Stimulated activated CD8-positive, alpha-beta memory T cell treated with anti-CD3 and anti-CD28 coated beads, Interleukin-12 subunit alpha, Interleukin-12 subunit beta, amount 100 ng/mL, for 1 hour (primary cell): ENCODE measurements around the gene ARHGAP4.
A peak's percentile ranks its signal among the peaks of the same experiment; 100 is the strongest.

Experiments used
- DNase-seq: peaks from one replicate; pipeline ENCODE4 v3.0.0-alpha.2; 2020; ENCODE audit warnings: low read depth

The ARHGAP4 gene

GRCh38 chrX:153925739-153926551 lies at the start of gene ARHGAP4:
Gene ARHGAP4 (minus strand): TSS chrX:153926264. CDS start chrX:153926202, 62 bp downstream.
- DNase-seq: no peak

DNA sequence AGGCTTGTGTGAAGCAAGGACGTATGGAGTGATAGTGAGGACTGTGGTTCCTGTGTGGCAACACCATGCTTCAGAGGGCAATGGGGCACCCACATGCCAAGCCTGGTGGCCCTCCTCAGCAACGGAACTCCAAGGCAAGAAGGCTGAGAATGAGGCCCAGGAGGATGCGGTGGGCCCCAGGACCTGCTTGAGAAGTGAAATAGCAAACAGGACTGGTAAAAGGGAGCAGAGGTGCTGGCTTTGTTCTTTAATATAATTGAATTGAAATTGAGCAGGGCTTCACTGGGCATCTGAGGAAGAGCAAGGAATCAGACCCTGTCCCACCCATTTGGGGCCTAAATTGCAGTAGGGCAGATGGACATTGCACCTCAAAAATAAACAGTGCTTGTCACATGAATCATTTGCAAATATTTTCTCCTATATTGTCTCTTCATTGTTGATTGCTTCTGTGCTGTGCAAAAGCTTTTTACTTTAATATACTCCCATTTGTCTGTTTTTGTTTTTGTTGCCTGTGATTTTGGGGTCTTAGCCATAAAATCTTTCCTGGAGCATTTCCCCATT lies 48.7 kb upstream of the ARHGAP4 start:
- no peak for DNase-seq

- no peak for DNase-seq
Measured at GRCh38 chrX:153974003-153974725, 48.1 kb upstream of the ARHGAP4 start.

- no peak for DNase-seq
Measured at GRCh38 chrX:153973127-153974002, 47.3 kb upstream of the ARHGAP4 start.

GRCh38 chrX:153972368-153973126 lies 46.5 kb upstream of the ARHGAP4 start, which contains the start of gene TMEM187:
Gene TMEM187 (plus strand): TSS chrX:153972754. CDS start chrX:153982063, 9,309 bp downstream.
- DNase-seq: peak; percentile 75

DNA sequence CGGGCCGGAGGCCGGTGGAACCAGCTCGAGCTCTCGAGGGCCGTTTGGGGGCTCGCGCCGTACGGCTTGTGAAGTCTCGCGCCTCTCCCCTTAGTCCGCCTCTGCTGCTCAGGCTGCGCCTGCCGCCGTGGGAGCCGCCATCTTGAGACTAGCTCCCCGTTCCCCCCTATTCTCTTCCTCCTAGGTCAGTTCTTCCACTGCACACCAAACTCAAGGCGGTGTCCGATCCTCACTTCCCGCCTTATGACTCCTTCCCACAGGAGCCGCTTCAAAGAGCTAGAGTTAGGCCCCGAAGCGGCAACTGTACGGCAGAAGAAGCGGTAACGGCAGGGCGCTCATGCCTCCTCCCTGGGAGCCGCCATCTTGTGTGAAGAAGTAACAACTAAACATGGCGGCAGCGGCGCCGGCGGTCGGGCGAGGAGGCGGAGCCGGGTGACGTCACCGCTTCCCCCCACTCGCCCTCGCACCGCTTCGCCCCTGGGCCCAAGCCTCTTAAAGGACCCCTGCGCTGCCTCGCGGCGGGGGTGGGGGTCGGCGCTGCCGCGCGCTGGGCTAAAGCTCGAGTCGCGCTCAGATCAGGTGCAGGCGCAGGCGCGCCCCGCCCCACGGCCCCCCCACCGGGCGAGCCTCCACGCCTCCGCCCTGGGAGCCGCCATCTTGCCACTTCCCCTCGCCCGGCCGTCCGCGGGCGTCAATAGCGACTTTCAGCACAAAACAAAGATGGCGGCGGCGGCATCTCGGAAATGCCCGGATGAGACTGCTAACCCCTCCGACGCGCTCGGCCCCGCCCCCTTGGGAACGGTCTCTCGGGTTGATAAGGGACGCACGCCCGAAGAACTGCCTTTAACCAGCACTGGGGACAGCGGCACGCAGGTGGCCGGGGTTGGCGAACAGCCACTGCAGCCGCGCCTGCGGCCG lies 45.6 kb upstream of the ARHGAP4 start, which contains the start of gene HCFC1:
Gene HCFC1, minus strand, starts transcription at position 369 of the 918 bp plus-strand sequence. CDS start 978 bp downstream, outside the sequence.
- DNase-seq: peak; percentile 79

DNA sequence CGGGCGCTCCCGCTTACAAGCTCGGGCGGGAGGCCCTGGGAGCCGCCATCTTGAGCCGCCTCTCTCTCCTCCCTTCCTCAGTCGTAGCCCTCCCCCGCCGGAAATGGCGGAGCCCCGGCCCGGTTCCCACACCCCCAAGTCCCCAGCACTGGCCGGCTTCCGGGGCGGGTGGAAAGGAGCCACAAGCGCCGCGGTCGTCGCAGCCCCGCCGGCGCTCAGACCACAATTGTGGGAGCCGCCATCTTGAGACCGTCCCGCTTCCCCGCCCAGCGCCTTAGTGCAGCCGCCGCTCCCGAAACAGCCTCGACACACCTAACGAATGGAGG lies 45.0 kb upstream of the ARHGAP4 start:
- DNase-seq: peak; percentile 75

- DNase-seq: no peak
Measured at GRCh38 chrX:153970357-153971123, 44.5 kb upstream of the ARHGAP4 start.

GRCh38 chrX:153969904-153970356 lies 43.9 kb upstream of the ARHGAP4 start:
- DNase-seq: no peak

DNA sequence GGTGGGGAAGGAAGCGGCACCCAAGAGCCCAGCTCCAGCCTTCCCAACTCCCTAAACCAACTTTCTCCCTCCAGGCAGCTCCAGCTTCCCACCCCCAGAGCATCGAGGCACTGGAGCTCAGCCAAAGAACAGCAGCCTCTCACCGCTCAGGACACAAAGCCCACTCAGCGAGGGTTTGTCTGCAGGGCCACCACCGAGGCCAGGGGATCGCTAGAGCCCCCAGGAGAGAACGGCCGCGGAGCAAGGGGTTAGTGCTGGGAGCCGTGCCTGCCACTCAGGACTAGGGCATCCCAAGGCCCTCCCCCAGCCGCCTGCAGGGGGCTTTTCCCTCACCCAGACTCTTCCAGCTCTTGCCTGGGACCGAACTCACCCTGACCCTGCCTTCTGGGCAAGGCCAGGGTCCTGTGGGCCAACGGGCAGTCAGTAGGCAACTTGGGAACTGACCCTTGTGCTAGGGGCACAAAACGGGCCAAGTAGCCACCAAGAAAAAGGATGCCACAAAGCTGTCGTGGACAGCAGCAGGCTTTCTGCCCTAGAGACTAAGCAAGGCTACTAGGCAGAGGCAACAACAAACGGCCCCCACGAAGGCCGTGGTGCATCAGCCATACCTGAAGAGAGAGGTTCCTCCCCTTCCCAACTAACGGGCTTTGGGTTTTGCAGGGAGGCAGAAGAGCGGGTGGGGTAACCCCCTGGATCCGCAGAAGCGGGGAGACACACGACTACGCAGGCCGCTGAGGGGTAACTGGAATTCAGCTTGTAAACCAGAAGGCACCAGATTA lies 43.2 kb upstream of the ARHGAP4 start:
- DNase-seq: no peak

DNA sequence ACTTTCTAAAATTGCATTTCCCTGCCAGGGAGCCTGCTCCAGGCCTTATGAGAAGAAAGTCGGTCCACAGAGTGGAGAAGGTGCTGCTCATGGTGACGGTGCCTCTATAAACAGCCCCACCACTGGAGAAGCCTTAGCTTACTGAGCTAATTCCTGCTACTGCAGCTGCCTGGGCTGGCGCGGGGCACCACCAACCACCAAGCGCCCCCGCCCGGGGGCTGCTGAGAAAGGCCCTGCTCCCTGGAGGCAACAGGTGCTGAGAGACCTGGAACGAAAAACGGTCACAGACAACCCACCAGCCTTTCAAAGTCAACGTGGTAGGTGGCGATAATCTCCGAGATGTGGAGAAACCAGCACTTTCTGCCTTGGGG lies 42.7 kb upstream of the ARHGAP4 start:
- no peak for DNase-seq

GRCh38 chrX:153968255-153968654 lies 42.2 kb upstream of the ARHGAP4 start:
- DNase-seq: no peak

DNA sequence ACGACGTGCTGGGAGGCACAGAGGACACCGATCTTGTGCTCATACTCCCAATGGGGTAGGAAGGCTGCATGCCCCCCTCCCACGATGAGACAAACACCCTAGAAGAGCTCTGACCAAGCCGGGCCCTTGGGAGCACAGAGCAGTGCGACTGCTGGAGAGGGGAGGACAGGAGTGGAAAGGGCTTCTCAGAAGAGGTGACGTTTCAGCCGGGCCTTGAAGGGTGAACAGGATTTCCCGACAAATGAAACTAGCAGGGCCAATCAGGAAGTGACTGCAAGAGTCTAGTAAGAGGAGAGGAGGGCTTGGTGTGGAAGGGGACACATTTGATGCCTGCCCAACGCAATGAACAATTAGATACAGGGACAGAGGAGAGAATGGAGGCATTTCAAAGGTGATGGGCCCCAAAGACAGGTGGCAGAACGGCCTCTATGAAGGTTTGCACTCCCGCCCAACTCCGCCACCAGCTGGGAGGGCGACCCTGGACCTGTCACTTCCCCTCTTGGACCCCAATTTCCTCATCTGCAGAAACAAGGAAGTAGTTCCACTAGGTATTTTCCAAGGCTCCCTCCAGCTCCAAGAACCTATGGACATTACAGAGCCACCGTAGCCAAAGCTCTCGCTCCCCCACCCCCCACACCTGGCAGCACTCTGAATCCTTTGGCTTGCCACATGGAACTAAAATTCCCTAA lies 41.6 kb upstream of the ARHGAP4 start:
- no peak for DNase-seq

DNA sequence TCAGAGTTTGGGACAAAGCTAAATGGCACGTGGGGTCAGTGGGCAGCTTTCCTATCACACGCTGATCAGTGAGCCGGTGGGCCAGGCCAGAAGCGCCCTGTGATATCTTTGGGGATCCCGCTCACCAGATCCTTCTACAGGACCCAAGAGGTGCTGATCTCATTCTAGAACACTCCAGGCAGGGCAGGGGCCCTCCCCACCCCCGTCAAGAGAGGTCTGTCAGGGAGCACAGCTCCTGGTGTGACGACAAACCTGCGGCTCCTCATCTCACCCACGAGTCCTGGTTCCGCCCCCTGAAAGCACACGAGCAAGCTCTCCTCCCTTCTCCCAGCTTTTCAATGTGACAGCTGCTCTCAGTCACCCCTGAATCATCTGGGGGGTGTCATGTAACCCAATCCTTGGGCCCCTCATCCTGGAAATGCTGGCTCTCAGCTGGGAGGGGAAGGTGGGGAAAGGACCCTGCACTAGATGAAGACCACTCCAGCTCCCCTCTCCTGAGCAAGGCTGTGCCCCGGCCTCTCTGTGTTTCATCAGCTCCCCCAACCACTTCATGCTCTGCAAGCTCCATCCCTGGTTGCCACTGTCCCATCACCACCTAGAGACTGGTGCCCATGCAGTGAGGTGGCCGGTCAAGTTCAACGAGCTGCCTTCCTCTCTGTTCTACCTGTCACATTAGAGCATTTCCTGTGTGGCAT lies 40.9 kb upstream of the ARHGAP4 start:
- no peak for DNase-seq

- no peak for DNase-seq
Measured at GRCh38 chrX:153966283-153966688, 40.2 kb upstream of the ARHGAP4 start.

DNA sequence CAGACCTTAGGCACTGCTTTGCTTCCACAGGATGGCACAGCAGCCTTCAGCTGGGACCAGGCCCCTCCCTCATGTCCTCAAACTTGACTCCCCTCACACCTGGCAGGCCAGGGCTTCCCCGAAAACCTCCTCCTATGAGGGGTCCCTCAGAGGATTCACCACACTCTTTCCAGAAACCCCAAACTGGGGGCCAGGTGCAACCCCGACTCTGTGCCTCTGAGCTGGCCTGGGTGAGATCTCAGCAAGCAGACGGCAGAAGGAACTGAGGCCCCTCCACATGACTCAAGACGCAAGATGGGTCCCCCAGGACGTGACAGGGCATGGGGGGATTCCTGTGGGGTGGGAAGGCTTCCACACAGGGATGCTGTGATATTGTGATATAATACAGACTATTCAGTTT lies 39.3 kb upstream of the ARHGAP4 start:
- DNase-seq: no peak

DNA sequence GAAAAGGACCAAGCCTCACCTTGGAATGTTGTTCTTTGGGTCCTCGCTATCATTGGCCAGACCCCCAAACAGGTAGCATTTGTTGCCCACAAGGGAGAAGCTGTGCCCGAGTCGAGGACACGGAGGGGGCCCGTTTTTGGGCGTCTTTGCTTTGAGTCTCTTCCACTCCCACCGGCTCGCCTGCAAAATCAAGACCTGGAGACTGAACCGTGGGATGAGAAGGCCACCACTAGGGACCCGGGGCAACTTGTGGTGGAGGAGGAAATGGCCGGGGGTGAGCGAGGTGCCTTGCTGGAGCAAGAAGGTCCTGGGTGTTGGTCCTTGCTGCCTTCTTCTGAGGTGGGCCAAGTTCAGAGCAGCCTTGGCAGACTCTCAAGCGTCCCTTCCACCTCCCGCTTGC lies 38.0 kb upstream of the ARHGAP4 start:
- no peak for DNase-seq
